Fibroblast of lung (primary cell): ENCODE measurements around the gene HCN1. TPM values are rescaled to one million over a fixed set of nuclear protein-coding genes. Genes with fewer than 3 reads are reported as not detected.

ENCODE experiments used
- DNase-seq, 2 donors: peaks; one replicate each; pipeline versions ENCODE4 v3.0.0 to v3.0.0-alpha.2; 2010; ENCODE audit warnings: low read depth in 2 of 2
- H2AFZ ChIP-seq: 2 replicates; pipeline ENCODE4 v1.5.1; 2012; ENCODE audit warnings: low read length, control low read depth, inconsistent platforms
- H3K27ac ChIP-seq: 2 replicates; pipeline ENCODE4 v1.5.1; 2011; ENCODE audit warnings: low read length, control low read depth; ENCODE audit not compliant: insufficient read depth
- H3K27me3 ChIP-seq: 2 replicates; pipeline ENCODE4 v1.5.1; 2011; ENCODE audit warnings: mild to moderate bottlenecking, low read length; ENCODE audit not compliant: control insufficient read depth, insufficient read depth
- H3K36me3 ChIP-seq: 2 replicates; pipeline ENCODE4 v1.5.1; 2011; ENCODE audit warnings: low read length; ENCODE audit not compliant: control insufficient read depth, insufficient read depth
- H3K4me1 ChIP-seq: 2 replicates; pipeline ENCODE4 v1.5.1; 2011; ENCODE audit warnings: low read length; ENCODE audit not compliant: control insufficient read depth, insufficient read depth; ENCODE audit errors: extremely low read depth
- H3K4me2 ChIP-seq: 2 replicates; pipeline ENCODE4 v1.5.1; 2011; ENCODE audit warnings: low read length, control low read depth; ENCODE audit not compliant: insufficient read depth; ENCODE audit errors: extremely low read depth
- H3K4me3 ChIP-seq, 4 experiments: fragments of 200-600 bp in 1 of 4; sonication (generic) in 1 of 4; replicated peaks in 1 of 4; 2 replicates each; pipeline ENCODE4 v1.5.1; 2011 to 2016; ENCODE audit warnings: low read length in 4 of 4, low read depth in 3 of 4, mild to moderate bottlenecking in 3 of 4, control low read depth in 2 of 4, inconsistent platforms in 1 of 4, mixed read lengths in 1 of 4; ENCODE audit not compliant: insufficient read depth in 1 of 4; ENCODE audit errors: control extremely low read depth in 1 of 4
- H3K79me2 ChIP-seq: 2 replicates; pipeline ENCODE4 v1.5.1; 2012; ENCODE audit warnings: mild to moderate bottlenecking, low read length, inconsistent platforms; ENCODE audit not compliant: control insufficient read depth, insufficient read depth
- H3K9ac ChIP-seq: 2 replicates; pipeline ENCODE4 v1.5.1; 2011; ENCODE audit warnings: mild to moderate bottlenecking, low read length, control low read depth; ENCODE audit not compliant: insufficient read depth
- H3K9me3 ChIP-seq: 2 replicates; pipeline ENCODE4 v1.5.1; 2012; ENCODE audit warnings: low read depth, low read length; ENCODE audit not compliant: control insufficient read depth, insufficient read depth
- H4K20me1 ChIP-seq: 2 replicates; pipeline ENCODE4 v1.5.1; 2011; ENCODE audit warnings: low read length; ENCODE audit not compliant: control insufficient read depth, insufficient read depth; ENCODE audit errors: extremely low read depth
- CTCF ChIP-seq, 2 donors: IDR thresholded peaks in 1 of 2; conservative IDR thresholded peaks in 1 of 2; 1 replicate in 1 of 2; 2 replicates in 1 of 2; pipeline ENCODE4 v1.5.1; 2011 to 2012; ENCODE audit warnings: low read length in 2 of 2, control low read depth in 1 of 2, inconsistent platforms in 1 of 2, low read depth in 1 of 2, mild to moderate bottlenecking in 1 of 2
- EZH2 ChIP-seq: IDR thresholded peaks from 2 replicates; pipeline ENCODE4 v1.5.1; 2012; ENCODE audit warnings: low read length, control low read depth, mild to moderate bottlenecking; ENCODE audit errors: missing control alignments
- polyA plus RNA-seq, 2 donors: library from polyadenylated mRNA; depleted of rRNA in 1 of 2; stranded (reverse) in 1 of 2; unstranded in 1 of 2; fragments of >200 nt; gene quantifications; 2 replicates each; pipeline ENCODE4 v1.2.1, GENCODE V29; 2011 to 2012; ENCODE audit warnings: missing spikeins in 1 of 2
- total RNA-seq: library from RNA; depleted of rRNA; stranded (reverse); fragments of >200 nt; gene quantifications from 2 replicates; pipeline ENCODE4 v1.2.1, GENCODE V29; 2014

Gene HCN1
- total and polyA plus RNA-seq, 2 donors (not counting 1 experiment from before 2014, with no cell fraction given) = not detected

GRCh38 chr5:45725537-45725936, 29.4 kb upstream of the HCN1 start:
- TF ChIP-seq EZH2 (no peak), CTCF (conservative IDR thresholded peaks at IDR 0.05 in 1 of 2, IDR thresholded peaks at IDR 0.05 in 1 of 2; ENCODE audit: low read depth in 1 of 2, low read length in 2 of 2) (no peak)
- Histone ChIP-seq H2AFZ (no peak overlapping the region), H3K4me1 (no peaks in the 10 kb centered on the region), H3K27ac (no peak overlapping the region), H4K20me1 (no peaks in the 10 kb centered on the region), H3K4me2 (no peak overlapping the region), H3K36me3 (no peaks in the 10 kb centered on the region), H3K9me3 (no peaks in the 10 kb centered on the region), H3K79me2 (no peaks in the 10 kb centered on the region), H3K9ac (no peak overlapping the region), H3K27me3 (no peaks in the 10 kb centered on the region), H3K4me3 (no peak overlapping the region)
- DNase-seq = no peak

GRCh38 chr5:45697201-45697600, 1.0 kb upstream of the HCN1 start:
- Histone ChIP-seq H2AFZ (no peak overlapping the region), H3K27me3 (no peaks in the 10 kb centered on the region)

GRCh38 chr5:45695804-45696156, 400 bp downstream of the HCN1 start:
- Histone ChIP-seq H2AFZ (no peak overlapping the region), H3K79me2 (no peaks in the 10 kb centered on the region), H3K36me3 (no peaks in the 10 kb centered on the region), H3K9ac (no peak overlapping the region), H3K4me1 (no peaks in the 10 kb centered on the region), H3K4me2 (no peak overlapping the region), H3K9me3 (no peaks in the 10 kb centered on the region), H3K4me3 (no peak overlapping the region), H3K27ac (no peak overlapping the region), H4K20me1 (no peaks in the 10 kb centered on the region), H3K27me3 (no peaks in the 10 kb centered on the region)
- TF ChIP-seq CTCF (conservative IDR thresholded peaks at IDR 0.05 in 1 of 2, IDR thresholded peaks at IDR 0.05 in 1 of 2; ENCODE audit: low read depth in 1 of 2, low read length in 2 of 2) (no peak), EZH2 (no peak)
- no peak for DNase-seq

More at GRCh38 chr5:45697201-45697600, 1.0 kb upstream of the HCN1 start:
- Histone ChIP-seq H3K79me2 (no peaks in the 10 kb centered on the region), H3K4me2 (no peak overlapping the region), H3K4me1 (no peaks in the 10 kb centered on the region), H4K20me1 (no peaks in the 10 kb centered on the region), H3K9ac (no peak overlapping the region), H3K4me3 (no peak overlapping the region), H3K36me3 (no peaks in the 10 kb centered on the region), H3K27ac (no peak overlapping the region), H3K9me3 (no peaks in the 10 kb centered on the region)
- no peak for DNase-seq
- no peak for TF ChIP-seq EZH2
- no peak for TF ChIP-seq CTCF (conservative IDR thresholded peaks at IDR 0.05 in 1 of 2, IDR thresholded peaks at IDR 0.05 in 1 of 2; ENCODE audit: low read depth in 1 of 2, low read length in 2 of 2)
